Heart right ventricle (tissue), 16 donors: ENCODE measurements around the gene SSTR4. TPM values are rescaled to one million over a fixed set of nuclear protein-coding genes. Genes with fewer than 3 reads are reported as not detected.

Source experiments
- ATAC-seq, 8 donors: fragments of 200-7000 bp; cut with Tn5 transposase; one replicate each; pipeline ENCODE4 v1.9.1; 2020; ENCODE audit warnings: mild to moderate bottlenecking in 8 of 8, moderate library complexity in 8 of 8, moderate number of reproducible peaks in 1 of 8
- DNase-seq, 2 donors: peaks; one replicate each; pipeline ENCODE4 v3.0.0-alpha.2; 2020
- H3K27ac ChIP-seq, 10 donors: fragments of 200-600 bp; sonication (generic) in 2 of 10; one replicate each; pipeline versions ENCODE4 v1.5.0 to v1.8.0; 2020 to 2022; ENCODE audit warnings: mild to moderate bottlenecking in 3 of 10
- H3K27me3 ChIP-seq, 7 donors: fragments of 200-600 bp; one replicate each; pipeline ENCODE4 v1.8.0; 2021 to 2022; ENCODE audit warnings: mild to moderate bottlenecking in 2 of 7
- H3K36me3 ChIP-seq, 9 donors: fragments of 200-600 bp; sonication (generic) in 1 of 9; one replicate each; pipeline versions ENCODE4 v1.5.0 to v1.8.0; 2020 to 2022; ENCODE audit warnings: mild to moderate bottlenecking in 2 of 9
- H3K4me1 ChIP-seq, 9 donors: fragments of 200-600 bp; sonication (generic) in 1 of 9; one replicate each; pipeline versions ENCODE4 v1.5.0 to v1.8.0; 2020 to 2022; ENCODE audit warnings: mild to moderate bottlenecking in 4 of 9
- H3K4me3 ChIP-seq, 10 donors: fragments of 200-600 bp; sonication (generic) in 2 of 10; one replicate each; pipeline versions ENCODE4 v1.5.0 to v1.8.0; 2020 to 2022; ENCODE audit warnings: mild to moderate bottlenecking in 7 of 10, moderate library complexity in 2 of 10
- H3K9me3 ChIP-seq, 11 donors: fragments of 200-600 bp in 10 of 11; sonication (generic) in 2 of 11; one replicate each; pipeline versions ENCODE4 v1.5.0 to v1.8.0; 2013 to 2022; ENCODE audit warnings: mild to moderate bottlenecking in 2 of 11, control low read depth in 1 of 11, moderate library complexity in 1 of 11
- CTCF ChIP-seq, 9 donors: fragments of 200-600 bp; sonication (generic) in 2 of 9; IDR thresholded peaks; one replicate each; pipeline versions ENCODE4 v1.5.0 to v1.8.0; 2021 to 2022; ENCODE audit warnings: antibody characterized with exemption in 9 of 9, mild to moderate bottlenecking in 5 of 9, moderate library complexity in 1 of 9
- WGBS, 2 donors: extraction: QIAGEN DNeasy Blood & Tissue Kit; methylation state at CpG; one replicate each; pipeline ENCODE4 v1.1.7; 2013; ENCODE audit warnings: inconsistent platforms in 1 of 2; 5-methylcytosine and 5-hydroxymethylcytosine counted together
- intact Hi-C, 10 donors: fragments of 100-400 bp; cut with DNase I; formaldehyde crosslinking; loops; one replicate each; pipeline versions ENCODE4 v1.11.1 to v1.14.2; 2022
- polyA plus RNA-seq, 2 donors: library from polyadenylated mRNA; stranded (reverse); fragments of 200-250 nt; gene quantifications; one replicate each; pipeline ENCODE4 v1.2.3, GENCODE V29; 2013
- total RNA-seq, 10 donors: library from RNA; stranded (reverse); fragmentation: NEBNext Ultra II Directional in 3 of 10; extraction: Animal tissue kit (Norgen Biotek cat#: 25700) in 3 of 10; gene quantifications; one replicate each; pipeline versions ENCODE4 v1.2.1 to v1.2.4, GENCODE V29; 2021 to 2023
- donor health status: Arrhythmogenic right ventricular cardiomyopathy.
- donor health status: ischemic (EF 13 %, LVEDD 7.1; RV severe dilation, severe dysfunction).
- donor health status: healthy with polysubstance abuse.
- donor health status: DM: no; HTN: yes; CAD: no.
- donor health status: DM: no; HTN: no; CAD: no.
- donor health status: ischemic (EF 25% LVEDD 6.9; RV normal size, moderate dysfunction).
- donor health status: ischemic (EF 25% LVEDD 5.7; RV mildly dilated, moderate dysfunction).
- donor health status: healthy.
- donor health status: DM: yes; HTN: yes; CAD: no.
- donor health status: Ischemic cardiomyopathy.
- donor health status: ischemic (EF 35%, LVEDD 5.7; RV mildly dilated, moderate dysfunction).
- donor health status: nonischemic (EF 11% LVEDD 7.7; RV severe dilation, severe dysfunction).
- donor health status: DM: yes; HTN: yes; CAD: no.
- donor health status: PGD.
- donor health status: ischemic (EF 29% LVEDD 5.4; RV normal size, mild dysfunction).
- donor health status: nonischemic (EF 23%, LVEDD 6.1; RV moderate dilation, normal function).

The SSTR4 gene
- total and polyA plus RNA-seq, 12 donors = not detected

- ATAC-seq (no peak), DNase-seq (no peak)
- H3K27me3 ChIP-seq = peaks cover 0 to 37% (median 7%) of the 10 kb centered on the region in 7 donors
- H3K4me3 ChIP-seq = no peak overlapping the region
- no peak for TF ChIP-seq CTCF (IDR thresholded peaks at IDR 0.05)
- H3K27ac ChIP-seq = no peak overlapping the region
- 83 to 90% methylated on average over 5 of the region's 5 CpGs for WGBS, 2 donors
- H3K36me3 ChIP-seq = no peaks in the 10 kb centered on the region
- H3K9me3 ChIP-seq = peaks cover 0 to 14% (median 0%) of the 10 kb centered on the region in 11 donors
- H3K4me1 ChIP-seq = peaks cover 4 to 41% (median 36%) of the 10 kb centered on the region in 9 donors
- intact Hi-C loops = loop anchor here (5.0 to 10.0 kb wide), 12 partner anchors 34 to 292 kb away; partner anchors contain the start of gene CD93 (in 1 of the 10)
These were observed 17.8 kb downstream of the SSTR4 start for GRCh38 chr20:23052904-23053303.

DNA sequence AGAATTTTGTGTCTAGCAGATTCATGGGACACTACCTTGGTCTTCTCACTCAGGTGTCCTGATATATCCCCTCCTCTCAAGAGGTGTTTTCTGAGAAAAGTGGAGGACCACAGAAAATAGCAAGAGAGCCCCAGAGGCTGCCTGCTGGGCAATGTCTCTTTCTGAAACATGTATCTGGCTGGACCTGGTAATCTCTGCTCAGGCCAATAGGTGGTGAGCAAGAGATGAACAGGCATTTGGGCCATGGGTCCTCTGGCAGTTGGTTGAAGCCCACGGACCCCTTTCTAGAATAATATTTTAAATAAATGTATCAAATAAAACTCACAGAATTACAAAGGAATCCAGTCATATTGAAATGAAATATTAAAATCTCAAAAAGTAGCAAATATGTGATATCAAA is 23.1 kb downstream of the SSTR4 start:
- peak in 2 of 9 donors; percentile 16 for TF ChIP-seq CTCF (IDR thresholded peaks at IDR 0.05)
- no peaks in the 10 kb centered on the region for H3K36me3 ChIP-seq
- no peak for ATAC-seq

GRCh38 chr20:23059001-23059400 is 23.9 kb downstream of the SSTR4 start:
- H3K27ac ChIP-seq = no peak overlapping the region
- H3K4me1 ChIP-seq = peaks cover 22 to 48% (median 46%) of the 10 kb centered on the region in 9 donors
- DNase-seq (no peak), ATAC-seq (no peak)
- H3K9me3 ChIP-seq = peaks cover 0 to 14% (median 0%) of the 10 kb centered on the region in 11 donors
- 87 to 88% methylated on average over 3 of the region's 3 CpGs for WGBS, 2 donors
- H3K27me3 ChIP-seq = no peaks in the 10 kb centered on the region
- TF ChIP-seq CTCF (IDR thresholded peaks at IDR 0.05) = no peak
- intact Hi-C loops = loop anchor here in 8 of 10 donors (10.0 kb wide), 5 partner anchors 66 to 286 kb away; no protein-coding TSS in a partner anchor
- H3K4me3 ChIP-seq = no peak overlapping the region
- H3K36me3 ChIP-seq = no peaks in the 10 kb centered on the region

More for the DNA sequence above, 23.1 kb downstream of the SSTR4 start:
- Histone ChIP-seq H3K27me3 (no peaks in the 10 kb centered on the region), H3K4me1 (peaks cover 22 to 40% (median 38%) of the 10 kb centered on the region in 9 donors), H3K27ac (no peak overlapping the region), H3K4me3 (no peak overlapping the region), H3K9me3 (peaks cover 0 to 14% (median 0%) of the 10 kb centered on the region in 11 donors)
- intact Hi-C loops = loop anchor here in 8 of 10 donors (10.0 kb wide), 5 partner anchors 67 to 287 kb away; no protein-coding TSS in a partner anchor
- no peak for DNase-seq
- WGBS, 2 donors = 70 to 73% methylated on average over 1 of the region's 1 CpG

DNA sequence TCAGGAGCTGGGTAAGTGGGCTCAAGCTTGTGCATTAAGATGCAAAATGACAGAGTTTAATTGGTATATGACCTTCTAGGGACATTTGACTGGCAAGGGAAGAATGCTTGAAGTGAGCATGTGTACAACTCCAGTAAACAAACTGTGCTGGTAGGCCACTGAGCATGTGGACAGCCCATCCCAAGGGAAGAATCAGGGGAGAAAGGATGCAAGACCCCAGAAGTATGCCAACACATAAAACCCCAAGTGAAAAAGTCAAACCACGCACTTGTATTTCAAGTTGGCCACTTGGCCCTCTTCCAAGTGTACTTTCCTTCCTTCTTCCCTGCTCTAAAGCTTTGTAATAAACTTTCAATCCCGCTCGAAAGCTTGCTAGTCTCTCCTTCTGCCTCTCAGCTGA is 24.7 kb downstream of the SSTR4 start:
- WGBS, 2 donors = 53 to 60% methylated on average over 3 of the region's 3 CpGs
- peaks cover 0 to 14% (median 0%) of the 10 kb centered on the region in 11 donors for H3K9me3 ChIP-seq
- intact Hi-C loops = loop anchor here in 9 of 10 donors (5.0 to 10.0 kb wide), 6 partner anchors 65 to 285 kb away; no protein-coding TSS in a partner anchor
- ATAC-seq (no peak), DNase-seq (no peak)
- TF ChIP-seq CTCF (IDR thresholded peaks at IDR 0.05) = no peak
- H3K27ac ChIP-seq = peak overlapping the region in 1 of 10 donors; percentile 66
- no peaks in the 10 kb centered on the region for H3K36me3 ChIP-seq
- no peak overlapping the region for H3K4me3 ChIP-seq
- H3K27me3 ChIP-seq = no peaks in the 10 kb centered on the region
- H3K4me1 ChIP-seq = peaks cover 22 to 51% (median 47%) of the 10 kb centered on the region in 9 donors
